H9 (cell line): Measurements from ENCODE around the gene KCNE4. TPM values are rescaled to one million over a fixed set of nuclear protein-coding genes. Genes with fewer than 3 reads are reported as not detected.

Source experiments
- DNase-seq: peaks from one replicate; pipeline ENCODE4 v3.0.0-alpha.2; 2017
- H2AFZ ChIP-seq: one replicate; pipeline ENCODE4 v1.6.1; 2013; ENCODE audit warnings: mild to moderate bottlenecking, low read length, control low read depth, moderate library complexity
- H2AK5ac ChIP-seq: 2 replicates; pipeline ENCODE4 v1.6.1; 2013; ENCODE audit warnings: low read length, control low read depth, mixed read lengths; ENCODE audit not compliant: insufficient read length
- H2BK120ac ChIP-seq: one replicate; pipeline ENCODE4 v1.6.1; 2013; ENCODE audit warnings: low read depth, mild to moderate bottlenecking, low read length, control low read depth, inconsistent platforms; ENCODE audit not compliant: poor library complexity, severe bottlenecking
- H2BK12ac ChIP-seq: 2 replicates; pipeline ENCODE4 v1.6.1; 2013; ENCODE audit warnings: low read length, control low read depth, mixed read lengths, low read depth; ENCODE audit not compliant: insufficient read length
- H2BK15ac ChIP-seq: 2 replicates; pipeline ENCODE4 v1.6.1; 2013; ENCODE audit warnings: low read depth, low read length, control low read depth
- H2BK20ac ChIP-seq: one replicate; pipeline ENCODE4 v1.6.1; 2013; ENCODE audit warnings: low read depth, mild to moderate bottlenecking, low read length, control low read depth, inconsistent platforms; ENCODE audit not compliant: poor library complexity, severe bottlenecking
- H2BK5ac ChIP-seq: 2 replicates; pipeline ENCODE4 v1.6.1; 2013; ENCODE audit warnings: low read length, control low read depth, mixed read lengths; ENCODE audit not compliant: insufficient read length
- H3K14ac ChIP-seq: 2 replicates; pipeline ENCODE4 v1.6.1; 2013; ENCODE audit warnings: low read length, control low read depth; ENCODE audit not compliant: insufficient read depth
- H3K18ac ChIP-seq: 2 replicates; pipeline ENCODE4 v1.6.1; 2013; ENCODE audit warnings: low read depth, mild to moderate bottlenecking, mixed read lengths, low read length, control low read depth; ENCODE audit not compliant: insufficient read length
- H3K23ac ChIP-seq: 2 replicates; pipeline ENCODE4 v1.6.1; 2013; ENCODE audit warnings: low read length, control low read depth, mixed read lengths, low read depth; ENCODE audit not compliant: insufficient read length
- H3K23me2 ChIP-seq: 2 replicates; pipeline ENCODE4 v1.6.1; 2013; ENCODE audit warnings: low read depth, mild to moderate bottlenecking, mixed read lengths, low read length, control low read depth; ENCODE audit not compliant: insufficient read length, poor library complexity, severe bottlenecking
- H3K27ac ChIP-seq: 2 replicates; pipeline ENCODE4 v1.5.1; 2013; ENCODE audit warnings: low read length, control low read depth, mixed read lengths, low read depth; ENCODE audit not compliant: insufficient read length
- H3K27me3 ChIP-seq: 2 replicates; pipeline ENCODE4 v1.6.1; 2013; ENCODE audit warnings: low read length, control low read depth, inconsistent platforms; ENCODE audit not compliant: insufficient read depth
- H3K4ac ChIP-seq: 2 replicates; pipeline ENCODE4 v1.6.1; 2013; ENCODE audit warnings: low read depth, mild to moderate bottlenecking, control low read depth, inconsistent platforms, low read length, moderate library complexity
- H3K4me1 ChIP-seq: 2 replicates; pipeline ENCODE4 v1.6.1; 2013; ENCODE audit warnings: low read length, control low read depth, inconsistent platforms; ENCODE audit not compliant: insufficient read depth
- H3K4me2 ChIP-seq: 2 replicates; pipeline ENCODE4 v1.6.1; 2013; ENCODE audit warnings: low read length, control low read depth, mixed read lengths; ENCODE audit not compliant: insufficient read length, insufficient read depth
- H3K56ac ChIP-seq: 2 replicates; pipeline ENCODE4 v1.6.1; 2013; ENCODE audit warnings: low read depth, mild to moderate bottlenecking, mixed read lengths, low read length, control low read depth; ENCODE audit not compliant: insufficient read length
- H3K79me1 ChIP-seq: 2 replicates; pipeline ENCODE4 v1.6.1; 2013; ENCODE audit warnings: low read depth, mild to moderate bottlenecking, moderate library complexity, low read length, control low read depth, inconsistent platforms; ENCODE audit not compliant: insufficient read depth, poor library complexity, severe bottlenecking
- H3K79me2 ChIP-seq: 2 replicates; pipeline ENCODE4 v1.6.1; 2013; ENCODE audit warnings: low read length, control low read depth, inconsistent platforms; ENCODE audit not compliant: insufficient read depth
- H3K9ac ChIP-seq: 2 replicates; pipeline ENCODE4 v1.6.1; 2013; ENCODE audit warnings: low read length, control low read depth, mixed read lengths; ENCODE audit not compliant: insufficient read length; ENCODE audit errors: extremely low read depth
- H3K9me3 ChIP-seq: one replicate; pipeline ENCODE4 v1.6.1; 2013; ENCODE audit warnings: low read depth, low read length, inconsistent platforms; ENCODE audit not compliant: control insufficient read depth
- H3T11ph ChIP-seq: one replicate; pipeline ENCODE4 v1.6.1; 2013; ENCODE audit warnings: mild to moderate bottlenecking, low read length, control low read depth, inconsistent platforms
- H4K20me1 ChIP-seq: one replicate; pipeline ENCODE4 v1.6.1; 2013; ENCODE audit not compliant: control insufficient read depth, insufficient read length, insufficient read depth
- H4K5ac ChIP-seq: 2 replicates; pipeline ENCODE4 v1.6.1; 2013; ENCODE audit warnings: low read depth, mild to moderate bottlenecking, mixed read lengths, low read length, control low read depth; ENCODE audit not compliant: insufficient read length
- H4K8ac ChIP-seq: replicated peaks from 2 replicates; pipeline ENCODE4 v1.6.1; 2013; ENCODE audit warnings: low read length, control low read depth, mixed read lengths, low read depth; ENCODE audit not compliant: insufficient read length
- H4K91ac ChIP-seq: 2 replicates; pipeline ENCODE4 v1.6.1; 2013; ENCODE audit warnings: low read depth, mild to moderate bottlenecking, moderate library complexity, mixed read lengths, low read length, control low read depth; ENCODE audit not compliant: insufficient read length
- H3K27ac Mint-ChIP-seq, 3 experiments: 2 replicates in 2 of 3; 3 replicates in 1 of 3; pipeline ENCODE4 v1.8.0; 2020 to 2021; ENCODE audit warnings: mixed read lengths in 3 of 3, mild to moderate bottlenecking in 1 of 3, moderate library complexity in 1 of 3
- H3K27me3 Mint-ChIP-seq: 2 replicates; pipeline ENCODE4 v1.8.0; 2021; ENCODE audit warnings: low read depth, mild to moderate bottlenecking, moderate library complexity, mixed read lengths
- H3K36me3 Mint-ChIP-seq, 3 experiments: 2 replicates in 2 of 3; 3 replicates in 1 of 3; pipeline ENCODE4 v1.8.0; 2020 to 2021; ENCODE audit warnings: low read depth in 3 of 3, mixed read lengths in 3 of 3; ENCODE audit not compliant: insufficient read depth in 1 of 3
- H3K4me1 Mint-ChIP-seq, 2 experiments: 2 replicates each; pipeline ENCODE4 v1.8.0; 2020; ENCODE audit warnings: mixed read lengths in 2 of 2
- H3K4me3 Mint-ChIP-seq, 2 experiments: 2 replicates in 1 of 2; 3 replicates in 1 of 2; pipeline ENCODE4 v1.8.0; 2020 to 2021; ENCODE audit warnings: mild to moderate bottlenecking in 2 of 2, mixed read lengths in 2 of 2, moderate library complexity in 1 of 2
- H3K9me3 Mint-ChIP-seq, 2 experiments: 2 replicates in 1 of 2; 3 replicates in 1 of 2; pipeline ENCODE4 v1.8.0; 2020; ENCODE audit warnings: mild to moderate bottlenecking in 2 of 2, mixed read lengths in 2 of 2, moderate library complexity in 1 of 2
- WGBS: extraction: QIAGEN DNeasy Blood & Tissue Kit; methylation state at CpG from one replicate; pipeline ENCODE4 v1.1.7; 2013; ENCODE audit warnings: missing lambda C conversion rate, low lambda C conversion rate, mixed read lengths; ENCODE audit not compliant: insufficient read length; ENCODE audit errors: extremely low coverage; 5-methylcytosine and 5-hydroxymethylcytosine counted together
- total RNA-seq: library from RNA; stranded (reverse); gene quantifications from 2 replicates; pipeline ENCODE4 v1.2.1, GENCODE V29; 2021
- TF ChIP-seq, protein P1 (sequence below): fragments of 200-600 bp; sonication (generic); conservative IDR thresholded peaks from 3 replicates; pipeline ENCODE4 v1.8.0; 2021; ENCODE audit warnings: antibody characterized with exemption, mild to moderate bottlenecking

KCNE4 gene
- total RNA-seq, 1 experiment from 2014 or later, result 0.24 TPM

DNA sequence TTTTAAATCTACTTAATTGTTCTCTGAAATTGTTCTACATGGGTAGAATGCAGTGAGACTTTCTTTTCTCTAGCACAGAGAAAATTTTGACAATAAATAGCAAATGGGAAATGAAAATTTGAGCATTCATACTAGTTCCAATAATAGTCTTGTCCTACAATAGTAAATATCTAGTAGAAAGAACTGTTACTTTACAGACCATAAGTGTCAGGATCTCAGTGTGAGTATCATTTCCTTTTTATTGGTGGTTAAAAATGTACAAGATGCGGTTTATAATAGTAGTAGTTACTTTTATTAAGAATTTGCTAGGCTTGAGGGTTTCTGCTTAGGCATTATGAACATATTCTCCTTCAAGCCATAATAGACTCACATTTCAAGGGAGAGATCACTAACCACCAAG, 43.2 kb downstream of the KCNE4 start:
- Mint-ChIP-seq H3K4me1 (peaks cover 8 to 16% of the 10 kb centered on the region in 2 experiments), H3K27me3 (no peaks in the 10 kb centered on the region), H3K36me3 (no peaks in the 10 kb centered on the region; a peak in 1 of 7 replicates), H3K9me3 (no peaks in the 10 kb centered on the region), H3K27ac (no peak overlapping the region), H3K4me3 (no peak overlapping the region)
- Histone ChIP-seq H3K9me3 (no peaks in the 10 kb centered on the region), H3K18ac (no peak overlapping the region), H4K91ac (no peak overlapping the region), H2BK15ac (no peak overlapping the region), H2AFZ (no peak overlapping the region), H3K4ac (no peak overlapping the region), H2BK20ac (no peak overlapping the region), H3K27ac (no peak overlapping the region), H3K9ac (no peak overlapping the region), H3K79me1 (no peaks in the 10 kb centered on the region), H3K4me2 (no peak overlapping the region), H3K14ac (no peak overlapping the region), H3K56ac (no peak overlapping the region), H4K5ac (no peak overlapping the region), H2AK5ac (no peak overlapping the region), H2BK5ac (no peak overlapping the region), H3K23ac (no peak overlapping the region), H3K23me2 (no peaks in the 10 kb centered on the region), H3T11ph (no peak overlapping the region), H3K27me3 (no peaks in the 10 kb centered on the region), H3K4me1 (peaks cover 2% of the 10 kb centered on the region; the same call in 1 of the 2 replicates), H2BK12ac (no peak overlapping the region), H3K79me2 (no peaks in the 10 kb centered on the region), H4K8ac (no peak overlapping the region), H4K20me1 (no peaks in the 10 kb centered on the region), H2BK120ac (no peak overlapping the region)
- WGBS, result no CpG with 5 or more reads among the region's 1 CpG
- TF ChIP-seq, protein P1, sequence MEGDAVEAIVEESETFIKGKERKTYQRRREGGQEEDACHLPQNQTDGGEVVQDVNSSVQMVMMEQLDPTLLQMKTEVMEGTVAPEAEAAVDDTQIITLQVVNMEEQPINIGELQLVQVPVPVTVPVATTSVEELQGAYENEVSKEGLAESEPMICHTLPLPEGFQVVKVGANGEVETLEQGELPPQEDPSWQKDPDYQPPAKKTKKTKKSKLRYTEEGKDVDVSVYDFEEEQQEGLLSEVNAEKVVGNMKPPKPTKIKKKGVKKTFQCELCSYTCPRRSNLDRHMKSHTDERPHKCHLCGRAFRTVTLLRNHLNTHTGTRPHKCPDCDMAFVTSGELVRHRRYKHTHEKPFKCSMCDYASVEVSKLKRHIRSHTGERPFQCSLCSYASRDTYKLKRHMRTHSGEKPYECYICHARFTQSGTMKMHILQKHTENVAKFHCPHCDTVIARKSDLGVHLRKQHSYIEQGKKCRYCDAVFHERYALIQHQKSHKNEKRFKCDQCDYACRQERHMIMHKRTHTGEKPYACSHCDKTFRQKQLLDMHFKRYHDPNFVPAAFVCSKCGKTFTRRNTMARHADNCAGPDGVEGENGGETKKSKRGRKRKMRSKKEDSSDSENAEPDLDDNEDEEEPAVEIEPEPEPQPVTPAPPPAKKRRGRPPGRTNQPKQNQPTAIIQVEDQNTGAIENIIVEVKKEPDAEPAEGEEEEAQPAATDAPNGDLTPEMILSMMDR, result no peak
- no peak for DNase-seq
